DOHH2 (cell line): ENCODE data around the gene DOCK11.

Experiments used
- CTCF ChIP-seq: fragments of 200-600 bp; sonication (generic); IDR thresholded peaks from one replicate; pipeline ENCODE4 v1.5.1; 2014; ENCODE audit warnings: antibody characterized with exemption, mild to moderate bottlenecking, low read depth, low read length; ENCODE audit not compliant: poor library complexity, severe bottlenecking
- EZH2phosphoT487 ChIP-seq: fragments of 200-600 bp; sonication (generic); IDR thresholded peaks from 2 replicates; pipeline ENCODE4 v1.6.1; 2017; ENCODE audit warnings: borderline replicate concordance, mild to moderate bottlenecking, antibody characterized with exemption, low read length, moderate library complexity, mixed read lengths

- no peak for TF ChIP-seq CTCF
- no peak for TF ChIP-seq EZH2phosphoT487
Observed at GRCh38 chrX:118548841-118549240, 53.2 kb downstream of the DOCK11 start.
